ENCODE data around the gene GNAT2.

- TF ChIP-seq EZH2phosphoT487 (IDR thresholded peaks at IDR 0.05; ENCODE audit: insufficient read depth, low read depth) (no peak), EZH2 (IDR thresholded peaks at IDR 0.05; ENCODE audit: insufficient read depth, poor library complexity, severe bottlenecking) (no peak)
Observed at GRCh38 chr1:109595531-109595930, 23.9 kb downstream of the GNAT2 start.

Data from GM23248 (cell line).